Measurements from ENCODE around the gene IL7R.

GRCh38 chr5:35857606-35858205, 1.0 kb downstream of the IL7R start:
- TF ChIP-seq, protein P1, sequence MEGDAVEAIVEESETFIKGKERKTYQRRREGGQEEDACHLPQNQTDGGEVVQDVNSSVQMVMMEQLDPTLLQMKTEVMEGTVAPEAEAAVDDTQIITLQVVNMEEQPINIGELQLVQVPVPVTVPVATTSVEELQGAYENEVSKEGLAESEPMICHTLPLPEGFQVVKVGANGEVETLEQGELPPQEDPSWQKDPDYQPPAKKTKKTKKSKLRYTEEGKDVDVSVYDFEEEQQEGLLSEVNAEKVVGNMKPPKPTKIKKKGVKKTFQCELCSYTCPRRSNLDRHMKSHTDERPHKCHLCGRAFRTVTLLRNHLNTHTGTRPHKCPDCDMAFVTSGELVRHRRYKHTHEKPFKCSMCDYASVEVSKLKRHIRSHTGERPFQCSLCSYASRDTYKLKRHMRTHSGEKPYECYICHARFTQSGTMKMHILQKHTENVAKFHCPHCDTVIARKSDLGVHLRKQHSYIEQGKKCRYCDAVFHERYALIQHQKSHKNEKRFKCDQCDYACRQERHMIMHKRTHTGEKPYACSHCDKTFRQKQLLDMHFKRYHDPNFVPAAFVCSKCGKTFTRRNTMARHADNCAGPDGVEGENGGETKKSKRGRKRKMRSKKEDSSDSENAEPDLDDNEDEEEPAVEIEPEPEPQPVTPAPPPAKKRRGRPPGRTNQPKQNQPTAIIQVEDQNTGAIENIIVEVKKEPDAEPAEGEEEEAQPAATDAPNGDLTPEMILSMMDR (IDR thresholded peaks at IDR 0.05) = no peak
- no peak for TF ChIP-seq POLR2A (IDR thresholded peaks at IDR 0.05)
